ENCODE measurements around the gene KRT24. TPM values are rescaled to one million over a fixed set of nuclear protein-coding genes. Genes with fewer than 3 reads are reported as not detected.

The KRT24 gene
- total RNA-seq, 1 donor from 2014 or later = not detected

- no peaks in the 10 kb centered on the region for H3K36me3 Mint-ChIP-seq (ENCODE audit: low read depth, unreplicated experiment)
- Histone ChIP-seq H4K20me1 (ENCODE audit: insufficient read depth, low read length) (no peaks in the 10 kb centered on the region), H3K27me3 (ENCODE audit: insufficient read depth, low read length) (peaks cover 3% of the 10 kb centered on the region), H3K79me2 (ENCODE audit: insufficient read depth, low read length) (no peaks in the 10 kb centered on the region), H3K4me2 (ENCODE audit: low read length) (no peak overlapping the region), H3K4me3 (ENCODE audit: insufficient read depth, low read depth, low read length) (no peak overlapping the region), H3K9ac (ENCODE audit: low read length) (no peak overlapping the region), H3K27ac (ENCODE audit: low read depth, low read length) (no peak overlapping the region), H3K9me3 (ENCODE audit: insufficient read depth, low read depth, low read length) (no peaks in the 10 kb centered on the region), H2AFZ (ENCODE audit: low read depth, low read length) (no peak overlapping the region), H3K4me1 (ENCODE audit: insufficient read depth, low read length) (no peaks in the 10 kb centered on the region), H3K36me3 (ENCODE audit: insufficient read depth, low read length) (no peaks in the 10 kb centered on the region)
- H3K27me3 Mint-ChIP-seq (ENCODE audit: low read depth, unreplicated experiment) = peaks cover 6% of the 10 kb centered on the region
- no peak overlapping the region for H3K4me3 Mint-ChIP-seq (ENCODE audit: unreplicated experiment)
- TF ChIP-seq EZH2 (IDR thresholded peaks at IDR 0.05; ENCODE audit: insufficient read depth, low read length) (no peak), CTCF (IDR thresholded peaks at IDR 0.05; ENCODE audit: insufficient read depth, low read depth, low read length) (no peak)
- no peaks in the 10 kb centered on the region for H3K9me3 Mint-ChIP-seq (ENCODE audit: unreplicated experiment)
- FAIRE-seq (no peak), DNase-seq (ENCODE audit: low read depth) (peak; percentile 19)
- H3K4me1 Mint-ChIP-seq (ENCODE audit: low read depth, unreplicated experiment) = peaks cover 5% of the 10 kb centered on the region
- H3K27ac Mint-ChIP-seq (ENCODE audit: unreplicated experiment) = no peak overlapping the region
Observed at GRCh38 chr17:40724656-40725055, 21.1 kb upstream of the KRT24 start.

- Histone ChIP-seq H3K4me3 (ENCODE audit: insufficient read depth, low read depth, low read length) (no peak overlapping the region), H3K36me3 (ENCODE audit: insufficient read depth, low read length) (no peaks in the 10 kb centered on the region), H4K20me1 (ENCODE audit: insufficient read depth, low read length) (no peaks in the 10 kb centered on the region), H3K4me1 (ENCODE audit: insufficient read depth, low read length) (no peaks in the 10 kb centered on the region), H3K9me3 (ENCODE audit: insufficient read depth, low read depth, low read length) (no peaks in the 10 kb centered on the region), H2AFZ (ENCODE audit: low read depth, low read length) (no peak overlapping the region), H3K27ac (ENCODE audit: low read depth, low read length) (no peak overlapping the region), H3K4me2 (ENCODE audit: low read length) (no peak overlapping the region), H3K9ac (ENCODE audit: low read length) (no peak overlapping the region), H3K27me3 (ENCODE audit: insufficient read depth, low read length) (peaks cover 12% of the 10 kb centered on the region), H3K79me2 (ENCODE audit: insufficient read depth, low read length) (no peaks in the 10 kb centered on the region)
- TF ChIP-seq EZH2 (IDR thresholded peaks at IDR 0.05; ENCODE audit: insufficient read depth, low read length) (no peak), CTCF (IDR thresholded peaks at IDR 0.05; ENCODE audit: insufficient read depth, low read depth, low read length) (no peak)
- Mint-ChIP-seq H3K4me3 (ENCODE audit: unreplicated experiment) (no peak overlapping the region), H3K36me3 (ENCODE audit: low read depth, unreplicated experiment) (no peaks in the 10 kb centered on the region), H3K9me3 (ENCODE audit: unreplicated experiment) (no peaks in the 10 kb centered on the region), H3K4me1 (ENCODE audit: low read depth, unreplicated experiment) (no peaks in the 10 kb centered on the region), H3K27ac (ENCODE audit: unreplicated experiment) (no peak overlapping the region), H3K27me3 (ENCODE audit: low read depth, unreplicated experiment) (peaks cover 8% of the 10 kb centered on the region)
- DNase-seq (ENCODE audit: low read depth) = peak; percentile 46
- FAIRE-seq = no peak
Observed at GRCh38 chr17:40722241-40722640, 18.7 kb upstream of the KRT24 start.

GRCh38 chr17:40720899-40721298 lies 17.3 kb upstream of the KRT24 start:
- no peaks in the 10 kb centered on the region for H3K9me3 Mint-ChIP-seq (ENCODE audit: unreplicated experiment)
- no peaks in the 10 kb centered on the region for H3K36me3 Mint-ChIP-seq (ENCODE audit: low read depth, unreplicated experiment)
- H3K4me3 ChIP-seq (ENCODE audit: insufficient read depth, low read depth, low read length) = no peak overlapping the region
- FAIRE-seq (no peak), DNase-seq (ENCODE audit: low read depth) (no peak)
- no peak overlapping the region for H3K27ac ChIP-seq (ENCODE audit: low read depth, low read length)
- no peak overlapping the region for H3K27ac Mint-ChIP-seq (ENCODE audit: unreplicated experiment)
- no peak for TF ChIP-seq EZH2 (IDR thresholded peaks at IDR 0.05; ENCODE audit: insufficient read depth, low read length)
- TF ChIP-seq CTCF (IDR thresholded peaks at IDR 0.05; ENCODE audit: insufficient read depth, low read depth, low read length) = no peak
- H3K4me2 ChIP-seq (ENCODE audit: low read length) = no peak overlapping the region
- peaks cover 16% of the 10 kb centered on the region for H3K27me3 ChIP-seq (ENCODE audit: insufficient read depth, low read length)
- H3K79me2 ChIP-seq (ENCODE audit: insufficient read depth, low read length) = no peaks in the 10 kb centered on the region
- H4K20me1 ChIP-seq (ENCODE audit: insufficient read depth, low read length) = no peaks in the 10 kb centered on the region
- no peak overlapping the region for H3K4me3 Mint-ChIP-seq (ENCODE audit: unreplicated experiment)
- H2AFZ ChIP-seq (ENCODE audit: low read depth, low read length) = no peak overlapping the region
- H3K9ac ChIP-seq (ENCODE audit: low read length) = no peak overlapping the region
- H3K4me1 Mint-ChIP-seq (ENCODE audit: low read depth, unreplicated experiment) = no peaks in the 10 kb centered on the region
- peaks cover 8% of the 10 kb centered on the region for H3K27me3 Mint-ChIP-seq (ENCODE audit: low read depth, unreplicated experiment)
- no peaks in the 10 kb centered on the region for H3K4me1 ChIP-seq (ENCODE audit: insufficient read depth, low read length)
- no peaks in the 10 kb centered on the region for H3K9me3 ChIP-seq (ENCODE audit: insufficient read depth, low read depth, low read length)
- no peaks in the 10 kb centered on the region for H3K36me3 ChIP-seq (ENCODE audit: insufficient read depth, low read length)

Measured in astrocyte (in vitro differentiated cells and primary cell).